Dermis microvascular lymphatic vessel endothelial cell (primary cell): ENCODE data around the gene ARHGEF4. TPM values are rescaled to one million over a fixed set of nuclear protein-coding genes. Genes with fewer than 3 reads are reported as not detected.
A peak's percentile ranks its signal among the peaks of the same experiment; 100 is the strongest.
"Not testable (repeated sequence)": the region's sequence is repeated elsewhere in the genome, so short reads cannot be mapped to it uniquely, and the experiment has no call there.

Experiments
- DNase-seq, 2 donors: peaks; one replicate each; pipeline versions ENCODE4 v3.0.0 to v3.0.0-alpha.2; 2010; ENCODE audit warnings: low read depth in 2 of 2
- total RNA-seq: library from RNA; depleted of rRNA; stranded (reverse); fragments of >200 nt; gene quantifications from 2 replicates; pipeline ENCODE4 v1.2.1, GENCODE V29; 2014

The ARHGEF4 gene
- total RNA-seq, 1 donor from 2014 or later: 0.26 TPM

GRCh38 chr2:131046918-131047652, 210.4 kb downstream of the ARHGEF4 start:
- DNase-seq: no peak

- DNase-seq: no peak
These were observed 211.3 kb downstream of the ARHGEF4 start for GRCh38 chr2:131047920-131048560.

GRCh38 chr2:131048641-131049040, 211.9 kb downstream of the ARHGEF4 start:
- no peak for DNase-seq

- no peak for DNase-seq
These were observed 212.5 kb downstream of the ARHGEF4 start for GRCh38 chr2:131049150-131049718.

- no peak for DNase-seq
These were observed 214.2 kb downstream of the ARHGEF4 start for GRCh38 chr2:131050896-131051295.

- DNase-seq: no peak
These were observed 216.1 kb downstream of the ARHGEF4 start for GRCh38 chr2:131052741-131053263.

GRCh38 chr2:131054488-131054887, 217.8 kb downstream of the ARHGEF4 start:
- no peak for DNase-seq

GRCh38 chr2:131055169-131056065, 218.7 kb downstream of the ARHGEF4 start:
- DNase-seq: no peak

GRCh38 chr2:131056204-131056931, 219.7 kb downstream of the ARHGEF4 start:
- no peak for DNase-seq

GRCh38 chr2:131056932-131057287, 220.2 kb downstream of the ARHGEF4 start:
- DNase-seq: no peak

- DNase-seq: no peak
These were observed 221.6 kb downstream of the ARHGEF4 start for GRCh38 chr2:131058214-131058843.

- no peak for DNase-seq
These were observed 222.2 kb downstream of the ARHGEF4 start for GRCh38 chr2:131058920-131059319.

- no peak for DNase-seq
These were observed 227.0 kb downstream of the ARHGEF4 start for GRCh38 chr2:131063501-131064283.

- no peak for DNase-seq
These were observed 228.1 kb downstream of the ARHGEF4 start for GRCh38 chr2:131064589-131065512.

GRCh38 chr2:131067465-131068125, 230.9 kb downstream of the ARHGEF4 start:
- DNase-seq: no peak

GRCh38 chr2:131068172-131068571, 231.5 kb downstream of the ARHGEF4 start:
- DNase-seq: not testable (repeated sequence)

GRCh38 chr2:131075578-131075977, 238.9 kb downstream of the ARHGEF4 start:
- not testable (repeated sequence) for DNase-seq

- DNase-seq: peak in 1 of 2 donors; percentile 77
These were observed 240.0 kb downstream of the ARHGEF4 start for GRCh38 chr2:131076707-131077106.
